RKO (cell line): ENCODE results near the gene ZNF844.
"Not testable (repeated sequence)": the region's sequence is repeated elsewhere in the genome, so short reads cannot be mapped to it uniquely, and the experiment has no call there.

Experiments
- DNase-seq: peaks from one replicate; pipeline ENCODE4 v3.0.0-alpha.2; 2016; ENCODE audit warnings: low spot score

The ZNF844 gene

DNA sequence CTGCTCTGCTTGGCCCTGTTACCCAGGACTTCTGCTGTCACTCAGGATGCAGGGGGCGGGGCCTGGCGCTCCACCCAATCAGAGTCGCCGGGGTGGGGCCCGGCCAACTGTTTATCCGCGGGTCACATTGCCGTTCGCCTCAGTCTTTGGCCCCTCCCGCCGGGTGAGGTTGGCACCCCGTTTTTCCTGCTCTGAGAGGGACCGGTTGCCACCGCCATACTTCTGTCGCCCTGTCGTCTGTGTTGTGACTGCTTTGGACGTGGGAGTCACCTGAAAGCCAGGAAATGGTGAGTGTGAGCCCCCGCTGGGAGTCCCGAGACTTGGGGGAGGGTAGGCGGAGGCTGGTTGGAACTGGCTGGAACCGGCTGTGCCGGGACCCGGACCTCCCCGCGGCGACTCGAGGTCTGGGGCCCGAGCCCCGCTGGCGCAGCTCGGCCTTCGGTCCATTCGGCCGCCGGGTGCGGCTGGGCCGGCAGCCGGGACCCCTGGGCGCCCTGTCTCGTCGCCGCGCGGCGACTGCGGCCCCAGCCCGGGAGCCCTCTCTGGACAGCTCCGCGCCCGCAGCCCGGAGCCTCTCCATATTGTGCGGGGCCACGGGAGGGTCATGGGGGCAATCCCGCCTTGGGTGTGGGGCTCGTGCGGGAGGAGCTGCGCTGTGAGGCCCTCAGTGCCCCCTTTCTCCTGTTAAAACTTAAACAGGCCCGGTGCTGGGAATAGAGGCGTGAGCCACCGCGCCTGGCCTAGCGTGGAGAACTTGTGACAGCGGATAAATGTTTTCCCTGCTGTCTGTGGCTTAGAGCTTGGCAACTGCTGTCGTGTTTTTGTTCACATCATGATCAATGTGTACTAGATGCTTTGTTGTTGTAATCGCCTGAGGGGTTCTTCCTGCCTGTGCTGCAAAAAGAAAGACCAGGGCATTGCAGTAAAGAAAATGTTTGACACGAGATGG is at the start of gene ZNF844:
TSS of gene ZNF844 (plus strand) at position 142 of the 949 bp plus-strand sequence. CDS start at position 285, 143 bp downstream.
- DNase-seq = peak; percentile 94

DNA sequence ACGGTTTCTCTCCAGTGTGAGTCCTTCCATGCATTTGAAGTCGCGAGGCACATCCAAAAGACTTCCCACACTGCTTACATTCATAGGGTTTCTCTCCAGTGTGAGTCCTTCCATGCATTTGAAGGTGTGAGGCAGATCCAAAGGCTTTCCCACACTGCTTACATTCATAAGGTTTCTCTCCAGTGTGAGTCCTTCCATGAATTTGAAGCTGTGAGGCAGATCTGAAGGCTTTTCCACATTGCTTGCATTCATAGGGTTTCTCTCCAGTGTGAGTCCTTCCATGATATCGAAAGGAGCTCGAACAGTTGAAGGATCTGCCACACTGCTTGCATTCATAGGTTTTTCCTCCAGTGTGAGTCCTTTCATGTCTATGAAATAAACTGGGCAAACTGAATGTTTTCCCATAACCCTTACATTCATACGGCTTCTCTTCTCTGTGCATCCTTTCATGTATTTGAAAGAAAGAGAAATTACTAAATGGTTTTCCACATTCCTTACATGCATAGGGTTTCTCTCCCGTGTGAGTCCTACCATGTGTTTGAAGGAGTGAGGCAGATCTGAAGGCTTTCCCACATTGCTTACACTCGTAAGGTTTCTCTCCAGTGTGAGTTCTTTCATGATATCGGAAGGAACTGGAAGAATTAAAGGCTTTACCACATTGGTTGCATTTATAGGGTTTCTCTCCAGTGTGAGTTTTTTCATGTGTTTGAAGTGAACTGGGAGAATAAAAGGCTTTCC is 49.3 kb upstream of the ZNF844 start:
- DNase-seq = no peak

DNA sequence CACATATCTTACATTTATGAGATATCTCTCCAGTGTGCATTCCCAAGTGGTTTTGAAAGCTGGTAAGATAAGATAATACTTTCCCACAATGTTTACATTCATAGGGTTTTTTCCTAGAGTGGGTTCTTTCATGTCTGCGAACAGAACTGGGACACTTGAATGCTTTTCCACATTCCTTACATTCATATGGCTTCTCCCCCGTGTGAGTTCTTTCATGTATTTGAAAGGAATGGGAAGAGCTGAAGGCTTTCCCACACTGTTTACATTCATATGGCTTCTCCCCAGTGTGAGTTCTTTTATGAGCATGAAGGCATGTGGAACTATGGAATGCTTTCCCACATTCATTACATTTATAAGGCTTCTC is 48.8 kb upstream of the ZNF844 start:
- no peak for DNase-seq

DNA sequence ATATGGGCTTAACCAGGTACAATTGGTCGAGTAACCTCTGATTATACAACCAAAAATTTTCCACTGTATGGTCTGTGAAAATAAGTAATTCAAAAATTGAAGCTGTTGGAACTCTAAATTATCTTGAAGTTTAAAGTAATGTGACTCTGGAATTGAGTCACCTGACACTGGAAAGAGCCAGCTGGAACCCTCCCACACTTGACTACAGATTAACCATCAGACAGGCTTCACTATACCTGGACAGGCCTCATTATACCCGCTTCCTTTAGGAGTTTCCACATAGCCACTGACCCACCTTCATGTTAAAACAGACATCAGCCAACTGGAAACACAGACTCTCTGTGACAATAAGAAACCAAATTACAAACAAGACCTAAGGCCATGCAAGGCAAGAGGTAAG is 30.3 kb upstream of the ZNF844 start:
- no peak for DNase-seq

DNA sequence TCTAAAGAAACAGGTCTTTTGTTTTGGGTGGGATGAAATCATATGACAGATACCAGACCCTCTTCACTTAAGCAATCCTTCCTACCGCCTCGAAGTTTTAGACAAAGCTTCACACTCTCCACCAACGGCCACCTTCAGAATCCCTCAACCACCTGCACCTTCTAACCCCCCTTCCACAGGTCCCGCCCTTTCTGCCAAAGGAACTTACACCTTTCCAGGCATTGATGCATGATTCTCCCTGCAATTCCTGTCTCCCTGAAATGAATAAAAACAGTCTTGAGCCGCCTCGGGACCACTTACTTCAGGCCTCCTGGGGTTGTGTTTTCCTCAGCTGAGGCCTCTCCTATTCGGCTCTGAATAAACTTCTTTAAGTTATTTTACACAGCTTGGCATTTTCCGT is 29.9 kb upstream of the ZNF844 start:
- no peak for DNase-seq

DNA sequence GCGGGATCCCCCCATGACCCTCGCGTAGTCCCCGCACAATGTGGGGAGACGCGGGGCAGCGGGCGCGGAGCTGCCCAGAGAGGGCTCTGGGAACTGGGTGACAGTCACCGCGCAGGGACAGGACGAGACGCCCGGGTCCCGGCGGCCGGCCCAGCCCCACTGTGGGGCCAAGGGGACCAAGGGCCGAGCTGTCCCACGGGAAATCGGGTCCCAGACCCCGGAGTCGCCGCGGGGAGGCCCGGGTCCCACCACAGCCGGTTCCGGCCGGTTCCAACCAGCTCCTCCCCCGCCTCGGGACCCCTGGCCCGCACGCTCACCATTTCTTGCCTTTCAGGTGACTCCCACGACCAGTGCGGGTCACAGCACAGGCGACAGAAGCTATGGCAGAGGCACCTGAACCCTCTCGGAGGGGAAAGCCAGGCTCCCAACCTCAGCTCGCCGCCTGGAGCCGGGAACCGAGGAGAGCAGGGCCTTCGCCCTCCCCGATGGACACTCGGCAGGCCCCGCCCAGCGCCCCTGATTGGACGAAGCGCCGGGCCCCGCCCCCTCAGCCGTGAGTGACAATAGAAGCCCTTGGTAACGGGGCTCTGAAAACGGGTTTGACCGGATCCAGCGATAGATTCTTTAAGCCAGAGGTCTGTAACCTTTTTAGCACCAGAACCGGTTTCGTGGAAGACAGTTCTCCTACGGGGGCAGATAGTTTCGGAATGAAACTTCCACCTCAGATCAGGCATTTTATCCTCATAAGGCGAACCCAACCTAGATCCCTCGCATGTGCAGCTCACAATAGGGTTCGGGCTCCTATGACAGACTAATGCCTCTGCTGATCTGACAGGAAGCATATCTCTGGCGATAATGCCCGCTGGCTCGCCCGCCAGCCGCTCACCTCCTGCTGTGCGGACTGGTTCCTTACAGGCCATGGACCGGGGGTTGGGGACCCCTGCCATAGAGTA is 29.0 kb upstream of the ZNF844 start, which contains the start of gene ZNF433:
TSS of gene ZNF433 (minus strand) at position 460 of the 953 bp plus-strand sequence. CDS start at position 320, 140 bp downstream.
- DNase-seq = peak; percentile 81

DNA sequence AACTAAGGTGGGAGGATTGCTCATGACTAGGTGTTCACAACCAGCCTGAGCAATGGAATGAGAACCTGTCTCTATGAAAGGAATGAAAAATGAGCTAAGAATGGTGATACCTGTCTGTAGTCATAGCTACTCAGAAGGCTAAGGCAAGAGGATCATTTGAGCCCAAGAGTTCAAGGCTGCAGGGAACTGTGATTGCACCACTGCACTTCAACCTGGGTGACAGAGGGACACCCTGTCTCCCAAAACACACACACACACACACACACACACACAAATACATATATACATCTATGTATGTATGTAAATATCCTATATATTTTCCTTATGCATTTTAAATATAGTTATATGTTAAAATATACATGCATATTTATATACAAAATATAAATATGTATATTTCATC is 21.6 kb upstream of the ZNF844 start:
- DNase-seq = no peak

DNA sequence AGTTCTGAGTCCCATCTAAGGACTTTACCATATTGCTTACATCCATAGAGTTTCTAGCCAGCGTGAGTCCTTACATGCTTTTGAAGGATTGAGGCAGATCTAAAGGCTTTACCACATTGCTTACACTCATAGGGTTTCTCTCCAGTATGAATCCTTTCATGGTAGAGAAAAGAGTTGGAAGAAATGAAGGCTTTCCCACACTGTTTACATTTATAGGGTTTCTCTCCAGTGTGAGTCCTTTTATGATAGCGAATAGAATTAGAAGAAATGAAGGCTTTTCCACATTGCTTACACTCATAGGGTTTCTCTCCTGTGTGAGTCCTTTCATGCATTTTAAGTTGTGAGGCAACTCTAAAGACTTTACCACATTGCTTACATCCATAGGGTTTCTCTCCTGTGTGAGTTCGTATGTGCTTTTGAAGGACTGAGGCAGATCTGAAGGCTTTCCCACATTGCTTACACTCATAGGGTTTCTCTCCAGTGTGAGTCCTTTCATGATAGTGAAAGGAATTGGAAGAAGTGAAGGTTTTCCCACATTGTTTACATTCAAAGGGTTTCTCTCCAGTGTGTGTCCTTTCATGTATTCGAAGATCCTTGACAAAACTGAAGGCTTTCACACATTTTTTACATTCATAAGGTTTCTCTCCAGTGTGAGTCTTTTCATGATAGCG is 20.6 kb upstream of the ZNF844 start:
- no peak for DNase-seq

DNA sequence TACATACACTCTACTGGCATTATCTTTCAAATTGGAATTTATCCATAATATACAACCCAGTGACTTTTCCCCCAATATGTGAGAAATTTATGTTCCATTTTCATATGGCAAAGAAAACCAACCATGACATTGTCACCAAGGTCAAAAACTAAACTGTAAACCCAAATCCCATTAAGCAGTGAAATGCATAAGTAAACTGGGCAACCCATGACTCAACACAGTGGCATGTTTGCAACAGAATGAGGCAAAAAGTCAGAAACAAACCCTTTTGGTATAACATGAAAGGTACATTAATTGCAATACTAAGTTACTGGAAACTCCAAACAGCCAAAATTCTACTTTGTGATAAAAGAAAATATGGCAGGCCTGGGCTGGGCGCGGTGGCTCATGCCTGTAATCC is 16.7 kb upstream of the ZNF844 start:
- no peak for DNase-seq

DNA sequence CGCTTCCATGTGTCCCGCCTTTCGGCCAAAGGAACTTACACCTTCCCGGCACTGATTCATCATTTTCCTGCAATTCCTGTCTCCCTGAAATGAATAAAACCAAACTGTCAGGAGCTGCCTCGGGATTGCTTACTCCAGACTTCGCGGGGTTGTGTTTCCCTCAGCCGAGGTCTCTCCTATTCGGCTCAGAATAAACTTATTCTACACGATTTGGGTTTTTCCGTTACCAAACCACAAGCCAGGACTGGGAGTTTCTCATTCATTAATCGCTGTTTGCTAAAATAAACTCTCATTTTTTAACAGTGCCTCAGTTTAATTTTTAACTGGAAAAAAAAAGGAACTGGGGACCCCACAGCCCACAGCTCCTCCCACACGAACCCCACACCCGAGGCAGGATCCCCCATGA is 12.4 kb upstream of the ZNF844 start:
- peak; percentile 54 for DNase-seq

DNA sequence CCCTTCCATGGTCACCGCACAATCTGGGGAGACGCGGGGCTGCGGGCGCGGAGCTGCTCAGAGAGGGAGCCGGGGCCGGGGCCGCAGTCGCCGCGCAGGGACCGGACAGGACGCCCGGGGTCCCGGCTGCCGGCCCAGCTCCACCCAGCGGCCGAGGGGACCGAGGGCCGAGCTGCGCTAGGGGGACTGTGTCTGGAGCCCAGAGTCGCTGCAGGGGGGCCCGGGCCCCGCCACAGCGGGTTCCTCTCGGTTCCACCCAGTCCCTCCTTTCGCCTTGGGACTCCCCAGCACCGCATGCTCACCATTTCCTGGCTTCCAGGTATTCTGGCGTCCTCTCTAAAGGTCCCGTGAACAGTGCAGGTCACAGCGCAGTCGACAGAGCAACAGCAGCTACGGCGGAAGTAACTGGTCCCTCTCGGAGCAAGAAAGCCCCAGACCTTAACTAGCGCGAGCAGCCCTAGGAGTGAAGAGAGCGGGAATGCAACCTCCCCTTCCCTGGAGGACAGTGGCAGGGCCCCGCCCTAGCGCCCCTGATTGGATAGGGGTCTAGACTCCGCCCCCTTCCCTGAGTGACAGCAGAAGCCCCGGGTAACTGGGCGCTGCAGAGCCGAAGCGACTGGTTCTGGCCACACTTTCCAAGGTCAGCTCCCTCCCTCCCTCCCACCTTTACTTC is 11.9 kb upstream of the ZNF844 start, which contains the start of gene ZNF878:
TSS of gene ZNF878 (minus strand) at position 465 of the 673 bp plus-strand sequence. CDS start at position 305, 160 bp downstream.
- peak; percentile 96 for DNase-seq

DNA sequence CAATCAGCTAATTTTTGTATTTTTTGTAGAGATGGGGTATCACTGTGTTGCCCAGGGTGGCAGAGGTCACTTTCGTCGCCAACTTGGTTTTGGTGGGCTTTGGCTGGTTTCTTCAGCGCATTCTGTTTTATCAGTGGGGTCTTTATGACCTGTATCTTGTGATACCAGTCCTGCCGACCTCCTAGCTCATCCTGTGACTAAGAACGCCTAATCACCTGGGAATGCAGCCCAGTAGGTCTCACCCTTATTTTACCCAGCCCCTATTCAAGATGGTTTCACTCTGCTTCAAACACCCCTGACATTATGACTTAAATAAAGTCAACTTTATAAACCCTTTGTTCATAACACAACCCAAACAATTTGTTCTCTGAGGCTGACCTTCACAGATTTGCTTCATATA is 8.7 kb upstream of the ZNF844 start:
- no peak for DNase-seq

DNA sequence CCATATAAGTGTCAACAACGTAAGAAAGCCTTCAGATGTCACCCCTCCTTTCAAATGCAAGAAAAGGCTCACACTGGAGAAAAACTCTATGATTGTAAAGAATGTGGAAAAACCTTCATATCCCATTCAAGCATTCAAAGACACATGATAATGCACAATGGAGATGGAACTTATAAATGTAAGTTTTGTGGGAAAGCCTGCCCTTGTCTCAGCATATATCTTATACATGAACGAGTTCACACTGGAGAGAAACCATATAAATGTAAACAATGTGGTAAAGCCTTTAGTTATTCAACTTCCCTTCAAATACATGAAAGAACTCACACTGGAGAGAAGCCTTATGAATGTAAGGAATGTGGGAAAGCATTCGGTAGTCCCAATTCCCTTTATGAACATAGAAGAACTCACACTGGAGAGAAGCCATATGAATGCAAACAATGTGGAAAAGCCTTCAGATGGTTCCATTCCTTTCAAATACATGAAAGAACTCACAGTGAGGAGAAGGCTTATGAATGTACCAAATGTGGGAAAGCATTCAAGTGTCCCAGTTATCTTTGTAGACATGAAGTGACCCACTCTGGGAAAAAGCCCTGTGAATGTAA is 11.1 kb downstream of the ZNF844 start:
- no peak for DNase-seq

DNA sequence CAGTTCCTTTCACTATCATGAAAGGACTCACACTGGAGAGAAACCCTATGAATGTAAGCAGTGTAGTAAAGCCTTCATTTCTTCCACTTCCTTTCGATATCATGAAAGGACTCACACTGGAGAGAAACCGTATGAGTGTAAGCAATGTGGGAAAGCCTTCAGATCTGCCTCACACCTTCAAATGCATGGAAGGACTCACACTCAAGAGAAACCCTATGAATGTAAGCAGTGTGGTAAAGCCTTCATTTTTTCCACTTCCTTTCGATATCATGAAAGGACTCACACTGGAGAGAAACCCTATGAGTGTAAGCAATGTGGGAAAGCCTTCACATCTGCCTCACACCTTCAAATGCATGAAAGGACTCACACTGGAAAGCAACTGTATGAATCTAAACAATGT is 11.8 kb downstream of the ZNF844 start:
- not testable (repeated sequence) for DNase-seq

DNA sequence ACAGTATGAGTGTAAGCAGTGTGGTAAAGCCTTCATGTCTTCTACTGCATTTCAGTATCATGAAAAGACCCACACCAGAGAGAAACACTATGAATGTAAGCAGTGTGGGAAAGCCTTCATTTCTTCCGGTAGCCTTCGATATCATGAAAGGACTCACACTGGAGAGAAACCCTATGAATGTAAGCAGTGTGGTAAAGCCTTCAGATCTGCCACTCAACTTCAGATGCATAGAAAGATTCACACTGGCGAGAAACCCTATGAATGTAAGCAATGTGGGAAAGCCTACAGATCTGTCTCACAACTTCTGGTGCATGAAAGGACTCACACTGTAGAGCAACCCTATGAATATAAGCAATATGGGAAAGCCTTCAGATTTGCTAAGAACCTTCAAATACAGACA is 12.8 kb downstream of the ZNF844 start:
- no peak for DNase-seq

DNA sequence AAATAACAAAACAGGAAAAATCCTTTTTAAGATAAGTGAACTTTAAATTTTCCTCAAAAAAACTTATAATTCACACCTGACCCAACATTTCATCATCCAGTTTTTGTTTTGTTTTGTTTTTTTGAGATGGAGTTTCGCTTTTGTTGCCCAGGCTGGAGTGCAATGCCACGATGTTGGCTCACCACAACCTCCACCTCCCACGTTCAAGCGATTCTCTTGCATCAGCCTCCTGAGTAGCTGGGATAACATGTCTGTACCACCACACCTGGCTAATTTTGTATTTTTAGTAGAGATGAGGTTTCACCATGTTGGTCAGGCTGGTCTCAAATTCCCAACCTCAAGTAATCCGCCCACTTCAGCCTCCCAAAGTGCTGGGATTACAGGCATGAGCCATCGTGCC is 18.8 kb downstream of the ZNF844 start:
- not testable (repeated sequence) for DNase-seq

DNA sequence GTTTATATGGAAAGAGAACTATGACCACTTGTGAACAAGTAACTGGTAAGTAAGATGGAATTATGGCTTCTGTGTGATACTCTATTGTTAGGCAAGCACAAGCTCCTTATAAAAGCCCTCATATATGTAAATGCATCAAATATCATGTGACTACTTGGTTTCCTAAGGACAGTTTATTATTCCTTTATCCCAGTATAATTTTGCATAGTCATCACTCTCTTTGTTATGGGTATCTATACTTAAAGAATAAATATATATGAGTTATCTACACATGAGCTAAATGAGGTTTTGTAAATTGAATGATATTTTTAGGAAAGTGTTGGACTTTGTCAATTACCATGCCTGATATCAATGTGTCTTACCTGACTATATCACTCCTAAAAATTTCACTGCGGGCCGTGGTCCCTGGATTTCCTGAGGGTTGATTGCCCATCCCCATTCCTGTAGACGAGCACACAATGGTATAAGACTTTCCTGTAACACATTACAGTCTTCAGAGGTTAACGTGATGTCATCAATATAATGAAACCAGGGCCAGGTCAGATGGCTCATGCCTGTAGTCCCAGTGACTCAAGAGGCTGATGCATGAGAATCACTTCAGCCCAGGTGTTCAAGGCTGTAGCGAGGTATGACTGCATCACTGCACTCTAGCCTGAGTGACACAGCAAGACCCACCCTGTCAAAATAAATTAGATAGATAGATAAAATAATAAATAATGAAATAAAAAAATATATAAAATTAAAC is 20.7 kb downstream of the ZNF844 start:
- peak; percentile 67 for DNase-seq

DNA sequence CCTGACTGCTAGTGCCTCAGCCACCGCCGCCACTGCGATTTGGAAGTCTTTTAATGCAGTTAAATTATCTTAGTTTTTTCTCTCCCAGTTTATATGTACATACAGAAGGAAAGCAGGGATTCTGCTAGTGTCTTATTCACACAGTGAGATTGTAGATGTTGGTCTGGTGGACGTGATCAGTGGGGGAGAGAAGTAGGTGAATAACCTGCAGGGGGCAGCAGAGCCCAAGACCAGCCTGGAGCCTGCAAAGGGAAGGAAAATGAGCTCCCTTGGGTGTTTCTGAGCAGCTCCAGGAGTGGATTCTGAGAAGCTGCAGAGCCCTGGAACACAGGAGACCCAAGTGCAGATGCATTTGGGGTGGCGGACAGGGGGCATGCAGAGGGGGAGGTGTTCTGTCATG is 26.3 kb downstream of the ZNF844 start:
- DNase-seq = peak; percentile 42

DNA sequence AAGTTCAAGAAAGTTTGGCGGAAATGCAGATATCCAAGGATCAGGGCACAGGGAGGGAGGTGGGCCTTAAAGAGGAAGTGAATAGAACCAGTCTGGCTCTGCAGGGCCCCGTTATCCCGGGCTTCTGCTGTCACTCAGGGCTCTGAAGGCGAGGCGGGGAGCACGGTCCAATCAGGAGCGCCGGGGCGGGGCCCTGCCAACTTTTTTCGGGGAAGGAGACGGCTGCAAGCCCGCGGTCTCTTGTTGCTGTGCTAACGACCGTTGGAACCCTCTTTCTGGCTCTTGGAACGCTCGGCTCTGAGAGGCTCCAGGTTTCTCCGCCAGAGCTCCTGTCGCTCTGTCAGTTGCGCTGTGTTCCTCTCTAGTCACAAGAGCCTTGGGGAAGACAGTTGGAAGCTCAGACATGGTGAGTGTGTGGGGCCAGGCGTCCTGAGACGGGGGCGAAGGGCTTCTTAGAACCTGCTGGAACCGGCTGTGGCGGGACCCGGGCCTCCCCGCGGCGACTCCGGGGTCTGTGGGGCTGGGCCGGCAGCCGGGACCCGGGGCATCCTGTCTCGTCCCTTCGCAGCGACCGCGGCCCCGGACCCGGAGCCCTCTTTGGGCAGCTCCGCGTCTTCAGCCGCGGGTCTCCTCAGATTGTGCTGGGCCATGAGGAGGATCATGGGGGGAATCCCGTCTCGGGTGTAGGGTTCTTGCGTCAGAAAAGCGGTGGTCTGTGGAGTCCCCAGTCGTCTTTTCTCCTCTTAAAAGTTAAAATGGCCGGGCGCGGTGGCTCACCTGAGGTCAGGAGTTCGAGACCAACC is 27.7 kb downstream of the ZNF844 start:
- no peak for DNase-seq
